Hematopoietic multipotent progenitor cell treated with erythropoietin and hydrocortisone succinate and interleukin-3 and kit ligand, for 17 days (in vitro differentiated cells): ENCODE data around the gene SNRPF.
"Not testable (repeated sequence)": the region's sequence is repeated elsewhere in the genome, so short reads cannot be mapped to it uniquely, and the experiment has no call there.

Source experiments
- DNase-seq: peaks from one replicate; pipeline ENCODE4 v3.0.0-alpha.2; 2015; ENCODE audit warnings: low spot score

The SNRPF gene

DNA sequence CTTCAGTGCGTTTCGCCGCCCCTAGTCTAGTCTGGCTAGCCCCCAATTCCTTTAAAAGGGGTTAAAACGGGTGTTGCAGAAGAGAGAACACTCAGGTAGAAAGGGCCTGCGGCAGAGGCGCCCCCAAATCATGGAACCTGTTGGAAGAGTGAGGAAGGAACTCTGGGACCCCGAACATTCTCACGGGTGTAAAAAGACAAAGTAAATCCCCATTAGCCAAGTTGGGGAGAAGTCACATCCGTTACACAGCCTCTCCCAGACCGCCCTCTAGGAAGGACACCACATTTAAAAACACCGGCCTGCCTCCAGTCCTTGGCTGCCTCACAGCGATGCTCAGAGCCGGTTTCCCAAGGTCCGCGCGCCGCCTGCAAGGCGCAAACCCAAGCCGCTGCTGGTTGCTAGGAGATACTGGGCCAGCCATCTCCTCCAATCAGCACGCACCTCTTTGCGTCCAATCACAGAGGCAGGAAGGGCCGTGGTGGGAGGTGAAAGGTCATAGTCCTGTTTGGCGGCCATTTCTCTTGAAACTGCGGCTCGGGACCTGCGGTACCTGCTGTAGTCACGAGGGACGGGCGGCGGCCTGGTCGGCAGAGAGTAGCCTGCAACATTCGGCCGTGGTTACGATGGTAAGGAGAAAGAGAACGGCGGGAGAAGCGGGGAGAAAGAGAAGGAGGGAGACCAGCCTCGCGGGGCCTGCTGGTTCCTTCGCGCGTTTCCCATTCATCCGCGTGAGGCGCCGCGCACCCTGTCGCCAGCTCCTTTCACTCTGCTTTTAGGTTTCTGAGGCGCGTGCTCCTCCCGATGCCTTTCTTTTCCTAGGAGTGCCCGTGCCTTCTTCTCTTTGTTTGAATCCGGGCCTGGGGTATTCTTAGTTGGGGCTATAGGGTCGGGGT is at the start of gene SNRPF:
TSS of gene SNRPF (plus strand) at position 502 of the 893 bp plus-strand sequence. CDS start at position 624, 122 bp downstream.
- DNase-seq = peak; percentile 96

DNA sequence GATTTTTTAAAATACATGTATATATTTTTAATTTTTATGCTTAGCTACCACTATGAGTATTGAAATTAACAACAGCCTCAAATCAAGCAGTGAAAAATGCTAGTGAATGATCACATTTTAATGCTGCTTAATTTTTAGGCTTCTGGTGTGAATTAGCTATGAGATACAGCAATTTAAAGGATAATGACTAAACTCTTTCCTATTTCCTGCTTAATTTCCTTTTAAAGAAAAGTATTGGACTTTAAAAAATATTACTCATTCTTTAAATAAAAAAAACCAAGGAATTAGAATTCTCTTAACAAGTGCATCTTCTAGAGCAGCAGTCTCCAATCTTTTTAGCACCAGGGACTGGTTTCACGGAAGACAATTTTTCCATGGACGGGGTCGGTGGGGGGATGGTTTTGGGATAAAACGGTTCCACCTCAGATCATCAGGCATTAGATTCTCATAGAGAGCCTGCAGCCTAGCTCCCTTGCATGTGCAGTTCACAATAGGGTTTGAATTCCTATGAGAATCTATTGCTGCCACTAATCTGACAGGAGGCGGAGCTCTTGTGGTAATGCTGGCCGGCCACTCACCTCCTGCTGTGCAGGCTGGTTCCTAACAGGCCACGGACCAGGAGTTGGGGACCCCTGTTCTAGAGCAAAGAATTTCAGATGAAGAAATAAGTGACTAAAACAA is 49.6 kb upstream of the SNRPF start:
- DNase-seq = no peak

DNA sequence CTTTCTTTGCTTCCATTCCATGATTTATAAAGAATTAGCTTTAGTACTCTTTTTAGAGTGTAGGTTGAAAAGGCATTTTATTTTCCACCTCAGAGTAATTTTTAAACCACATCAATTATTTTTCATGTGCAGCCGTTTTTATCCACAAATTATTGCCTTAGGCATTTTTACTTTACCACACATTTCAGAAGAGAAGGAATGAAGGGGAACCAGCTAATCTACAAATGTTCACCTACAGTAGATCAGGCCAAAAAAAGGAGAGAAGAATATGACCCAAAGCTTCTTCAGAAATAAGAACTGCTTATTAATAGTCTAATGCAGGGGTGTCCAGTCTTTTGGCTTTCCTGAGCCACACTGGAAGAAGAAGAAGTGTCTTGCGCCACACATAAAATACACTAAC is 48.3 kb upstream of the SNRPF start:
- DNase-seq = no peak

DNA sequence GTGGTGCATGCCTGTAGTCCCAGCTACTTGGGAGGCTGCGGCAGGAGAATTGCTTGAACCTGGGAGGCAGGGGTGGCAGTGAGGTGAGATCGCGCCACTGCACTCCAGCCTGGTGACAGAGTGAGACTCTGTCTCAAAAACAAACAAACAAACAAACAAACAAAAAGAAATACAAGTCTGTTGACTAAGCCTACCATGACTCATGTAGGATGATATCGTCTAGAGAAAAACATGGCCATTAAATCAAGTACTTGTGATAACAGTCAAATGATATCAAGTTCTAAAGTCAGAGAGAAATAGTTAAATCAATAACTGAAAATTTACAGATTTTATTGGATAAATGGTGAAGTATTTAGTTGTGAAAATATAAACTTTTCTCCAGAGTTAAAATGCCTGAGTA is 46.6 kb upstream of the SNRPF start:
- DNase-seq = not testable (repeated sequence)

DNA sequence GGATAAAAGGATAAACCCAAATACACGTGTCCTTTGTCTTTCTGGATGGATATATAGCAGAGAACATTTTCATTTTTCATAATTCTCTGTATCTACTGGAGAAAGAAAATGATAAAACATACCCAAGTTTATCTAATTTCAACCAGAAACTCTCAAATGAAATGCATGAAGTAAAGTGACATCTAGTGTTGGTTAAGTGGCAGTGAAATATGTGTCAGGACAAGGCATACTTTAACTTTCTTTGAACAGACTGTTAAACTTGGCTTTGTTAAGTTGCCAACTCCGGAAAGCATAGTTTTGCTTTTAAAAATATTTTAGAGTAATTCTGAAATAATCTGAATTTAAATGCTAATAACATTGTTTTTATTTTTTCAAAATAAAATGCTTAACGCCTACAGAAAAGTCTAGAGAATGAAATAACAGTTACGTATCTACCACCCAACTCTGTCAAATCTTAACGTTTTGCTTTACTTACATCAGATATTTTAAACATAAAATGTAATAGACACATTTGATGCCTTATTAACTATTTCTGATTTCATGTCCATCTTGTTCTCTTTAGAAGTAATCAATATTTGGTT is 43.0 kb upstream of the SNRPF start:
- peak; percentile 24 for DNase-seq

DNA sequence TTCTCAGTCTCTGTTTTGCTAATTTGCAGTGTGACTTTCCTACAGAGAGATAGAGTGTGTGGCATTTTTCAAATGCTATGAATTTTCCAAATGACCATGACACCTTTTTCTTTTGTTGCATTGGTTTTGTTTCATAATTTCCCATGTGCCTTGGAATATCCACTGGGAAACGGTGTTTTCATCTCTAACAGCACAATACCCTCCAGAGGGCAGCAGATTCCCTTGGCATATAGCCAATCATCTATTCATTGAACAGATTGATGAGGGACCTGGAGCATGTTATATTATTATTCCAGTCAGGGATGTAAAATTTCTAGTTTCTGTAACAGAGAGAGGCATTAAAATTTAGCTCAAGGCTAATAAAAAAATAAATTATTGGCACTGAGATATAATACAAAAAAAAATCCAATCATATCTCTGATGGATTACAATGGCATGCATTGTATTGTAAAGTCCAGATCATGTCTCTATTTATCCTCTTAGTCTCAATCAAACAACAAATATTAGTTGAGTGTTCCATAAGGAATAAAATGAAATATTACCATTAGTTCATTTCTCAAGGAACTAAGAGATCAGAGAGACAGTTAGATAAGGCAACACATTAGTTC is 38.6 kb upstream of the SNRPF start:
- DNase-seq = peak; percentile 20

DNA sequence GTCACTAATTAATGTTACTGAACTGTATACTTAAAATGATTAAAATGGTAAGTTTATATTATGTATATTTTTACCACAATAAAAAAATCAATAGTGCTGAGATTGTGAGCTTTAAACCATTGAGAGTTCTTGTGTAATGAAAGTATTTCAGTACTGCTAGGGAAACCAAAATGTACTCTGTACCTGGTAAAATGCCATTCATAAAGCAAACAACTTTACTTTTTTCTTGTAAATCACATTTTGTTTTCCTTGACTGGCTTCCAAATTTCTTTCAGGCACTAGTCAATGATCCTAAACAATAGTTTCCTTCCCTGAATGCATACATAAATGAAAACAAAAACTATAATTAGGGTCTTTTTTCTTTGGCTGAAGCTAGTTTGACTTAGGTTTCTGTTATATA is 29.4 kb upstream of the SNRPF start:
- DNase-seq = no peak

DNA sequence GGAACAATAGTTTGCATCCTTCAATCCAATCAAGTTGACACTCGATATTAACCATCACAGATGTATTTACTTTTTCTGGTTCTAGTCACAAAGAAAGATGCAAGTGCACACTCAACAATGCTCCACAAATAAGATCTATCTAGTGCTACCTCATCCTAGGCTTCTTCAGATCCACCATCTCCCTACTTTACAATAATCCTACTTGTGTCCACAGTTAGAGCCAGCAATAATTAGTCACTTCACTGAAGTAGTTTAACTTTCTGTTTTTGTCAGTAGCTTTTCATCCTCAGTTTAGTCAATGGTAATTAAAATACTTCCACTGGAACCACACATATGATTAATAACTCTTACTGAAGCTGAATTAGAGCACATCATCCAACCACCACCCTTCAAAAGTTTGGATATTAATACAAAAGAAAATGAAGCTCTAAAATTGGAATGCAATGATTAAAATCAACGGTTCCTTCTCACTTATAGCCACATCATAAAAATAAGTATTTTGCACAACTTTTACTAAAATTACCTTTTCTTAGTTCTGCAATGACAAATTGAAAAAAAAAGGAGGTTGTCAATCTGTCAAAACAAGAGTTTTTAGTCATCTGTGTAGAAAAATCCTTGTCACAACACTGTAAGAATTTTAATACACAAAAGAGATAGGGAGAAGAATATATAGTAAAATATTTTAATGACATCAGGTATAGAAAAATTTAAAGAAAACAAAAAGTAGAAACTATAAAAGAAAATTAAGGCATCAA is 28.2 kb upstream of the SNRPF start:
- DNase-seq = no peak

DNA sequence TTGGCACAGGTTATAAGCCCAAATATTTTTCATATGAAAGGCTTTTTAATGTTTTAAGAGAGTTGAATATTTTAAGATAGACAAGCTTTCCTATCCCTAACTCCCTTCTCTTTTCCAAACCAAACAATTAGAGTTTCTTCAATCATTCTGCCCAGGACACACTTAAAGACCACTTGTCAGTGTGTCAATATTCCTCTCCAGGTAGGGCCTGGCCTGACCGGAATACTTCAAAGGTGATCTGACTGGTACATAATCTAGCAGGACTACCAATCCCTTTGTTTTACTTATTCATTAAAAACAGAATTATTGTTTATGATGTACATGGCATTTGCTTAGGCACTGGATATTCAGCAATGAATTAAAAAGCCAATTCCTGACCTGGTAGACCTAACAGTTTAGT is 24.2 kb upstream of the SNRPF start:
- DNase-seq = no peak

DNA sequence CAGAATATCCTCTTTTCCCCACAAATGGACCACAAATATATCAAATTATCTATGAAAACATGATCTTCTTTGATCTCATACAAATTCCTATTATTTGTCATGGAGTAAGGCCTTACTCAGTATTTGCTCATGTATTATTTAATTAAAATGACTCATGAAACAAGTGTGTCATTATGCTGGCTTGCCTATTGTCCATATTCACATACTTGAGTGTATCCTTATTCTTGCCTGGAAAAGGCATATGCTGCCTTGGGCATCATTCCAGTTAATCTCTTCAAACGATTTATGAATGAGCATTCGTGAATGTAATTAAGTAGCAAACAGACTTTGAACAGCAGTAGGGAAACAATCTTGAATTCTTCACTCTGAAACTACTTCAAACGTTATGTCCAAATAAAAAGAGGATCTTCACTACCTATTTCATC is 22.6 kb upstream of the SNRPF start:
- DNase-seq = no peak

DNA sequence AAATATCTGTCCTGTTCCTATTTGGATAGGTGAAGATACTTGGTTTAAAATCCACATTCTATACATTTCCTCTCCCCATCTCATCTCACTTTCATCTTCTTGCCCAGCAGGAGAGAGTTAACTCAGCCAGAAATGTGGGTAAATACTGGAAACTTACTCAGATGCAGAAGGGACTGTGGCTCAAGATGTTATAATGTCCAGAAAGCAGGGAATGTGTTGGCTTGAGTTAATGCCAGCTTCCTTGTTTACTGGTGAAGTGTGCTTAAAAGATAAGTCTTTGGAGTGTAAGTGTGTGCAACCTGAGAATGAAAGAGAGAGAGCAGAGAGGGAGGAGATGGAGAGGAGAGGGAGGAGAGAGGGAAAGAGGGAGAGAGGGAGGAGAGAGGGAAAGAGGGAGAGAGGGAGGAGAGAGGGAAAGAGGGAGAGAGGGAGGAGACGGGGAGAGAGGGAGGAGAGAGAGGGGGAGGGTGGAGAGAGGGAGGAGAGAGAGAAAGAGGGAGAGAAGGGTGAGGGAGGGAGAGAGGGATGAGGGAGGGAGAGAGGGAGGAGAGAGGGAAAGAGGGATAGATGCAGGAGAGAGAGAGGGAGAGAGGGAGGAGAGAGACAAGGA is 22.0 kb upstream of the SNRPF start:
- no peak for DNase-seq

DNA sequence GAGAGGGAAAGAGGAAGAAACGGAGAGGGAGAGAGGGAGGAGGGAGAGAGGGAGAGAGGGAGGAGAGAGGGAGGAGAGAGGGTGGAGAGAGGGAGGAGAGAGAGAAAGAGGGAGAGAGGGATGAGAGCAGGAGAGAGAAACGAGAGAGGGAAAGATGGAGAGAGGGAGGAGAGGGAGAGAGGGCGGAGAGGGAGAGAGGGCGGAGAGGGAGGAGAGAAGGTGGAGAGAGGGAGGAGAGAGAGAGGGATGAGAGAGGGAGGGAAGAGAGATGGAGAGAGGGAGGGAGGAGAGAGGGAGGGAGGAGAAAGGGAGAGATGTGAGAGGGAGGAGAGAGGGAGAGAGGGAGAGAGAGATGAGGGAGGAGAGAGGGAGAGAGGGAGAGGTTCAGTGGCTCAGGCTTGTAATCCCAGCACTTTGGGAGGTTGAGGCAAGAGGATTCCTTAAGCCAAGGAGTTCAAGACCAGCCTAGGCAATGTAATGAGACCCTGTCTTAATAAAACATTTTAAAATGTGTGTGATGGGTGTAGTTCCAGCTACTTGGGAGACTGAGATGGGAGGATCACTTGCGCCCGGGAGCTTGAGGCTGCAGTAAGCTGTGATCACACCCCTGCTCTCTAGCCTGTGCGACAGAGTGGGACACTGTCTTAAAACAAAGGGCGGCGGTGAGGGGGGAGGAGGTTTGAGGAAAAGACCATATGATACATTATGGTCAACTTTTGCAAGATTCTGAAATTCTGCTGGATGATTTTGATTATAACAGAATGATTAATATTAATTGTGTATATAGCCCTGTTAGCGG is 21.3 kb upstream of the SNRPF start:
- no peak for DNase-seq

DNA sequence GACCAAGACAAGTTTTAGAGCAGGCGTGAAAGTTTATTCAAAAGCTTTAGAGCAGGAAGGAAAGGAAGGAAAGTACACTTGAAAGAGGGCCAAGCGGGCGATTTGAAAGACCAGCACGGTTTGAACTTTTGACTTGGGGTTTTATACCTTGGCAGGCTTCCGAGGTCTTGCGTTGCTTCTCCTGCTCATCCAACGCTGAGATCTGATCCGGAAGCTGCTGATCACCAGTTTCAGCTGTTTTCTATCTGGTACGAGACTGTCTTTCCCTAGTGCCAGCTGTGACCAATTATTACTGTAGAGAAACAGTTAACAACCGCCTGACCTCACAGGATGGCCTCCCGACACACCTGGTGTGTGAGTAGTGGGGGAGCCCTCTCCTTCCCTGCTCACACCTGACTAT is 20.6 kb upstream of the SNRPF start:
- DNase-seq = no peak

DNA sequence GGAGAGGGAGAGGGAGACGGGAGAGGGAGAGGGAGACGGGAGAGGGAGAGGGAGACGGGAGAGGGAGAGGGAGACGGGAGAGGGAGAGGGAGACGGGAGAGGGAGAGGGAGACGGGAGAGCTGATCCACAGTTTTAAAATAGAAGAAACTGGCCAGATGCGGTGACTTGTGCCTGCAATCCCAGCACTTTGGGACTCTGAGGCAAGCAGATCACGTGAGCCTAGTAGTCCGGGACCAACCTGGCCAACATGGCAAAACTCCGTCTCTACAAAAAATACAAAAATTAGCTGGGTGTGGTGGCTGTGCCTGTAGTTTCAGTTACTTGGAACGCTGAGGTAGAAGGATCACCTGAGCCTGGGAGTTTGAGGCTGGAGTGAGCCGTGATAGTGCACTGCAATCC is 16.3 kb upstream of the SNRPF start:
- not testable (repeated sequence) for DNase-seq

DNA sequence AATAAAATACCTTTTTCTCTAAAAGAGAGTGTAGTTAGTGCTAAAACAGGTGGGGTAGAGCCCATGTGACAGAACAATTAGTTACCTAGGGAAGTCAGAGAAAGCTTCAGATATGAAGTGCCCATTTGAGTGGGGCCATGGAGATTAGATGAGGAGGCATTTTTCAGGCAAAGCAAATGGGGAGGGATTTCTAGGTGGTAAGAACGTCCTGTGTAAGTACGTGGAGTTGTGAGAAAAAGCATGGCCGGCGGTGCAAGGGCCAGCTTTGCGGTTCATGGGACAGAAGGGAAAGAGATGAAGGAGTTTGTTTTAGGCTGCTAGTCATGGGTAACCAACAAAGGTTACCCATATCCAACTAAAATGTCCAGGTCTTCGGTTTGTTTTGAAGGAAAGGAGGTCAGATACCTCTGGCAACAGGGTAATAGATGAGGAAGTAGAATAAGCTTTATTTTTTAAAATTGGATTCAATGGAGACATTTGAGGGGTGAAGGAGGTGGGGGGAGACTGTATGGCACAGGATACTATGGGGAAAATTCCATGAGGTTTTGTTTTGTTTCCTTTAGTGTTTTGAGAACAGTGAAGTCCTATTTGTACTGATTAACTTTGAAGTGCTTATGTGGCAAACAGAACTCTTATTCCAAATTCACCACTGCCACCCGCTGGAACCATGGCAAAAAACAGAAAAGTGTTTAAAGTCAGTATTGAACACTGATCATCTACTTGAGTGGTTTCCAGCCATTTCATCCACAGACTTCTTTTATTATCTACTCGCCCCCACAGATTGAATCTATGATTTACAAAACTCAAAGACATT is 10.0 kb upstream of the SNRPF start:
- no peak for DNase-seq

DNA sequence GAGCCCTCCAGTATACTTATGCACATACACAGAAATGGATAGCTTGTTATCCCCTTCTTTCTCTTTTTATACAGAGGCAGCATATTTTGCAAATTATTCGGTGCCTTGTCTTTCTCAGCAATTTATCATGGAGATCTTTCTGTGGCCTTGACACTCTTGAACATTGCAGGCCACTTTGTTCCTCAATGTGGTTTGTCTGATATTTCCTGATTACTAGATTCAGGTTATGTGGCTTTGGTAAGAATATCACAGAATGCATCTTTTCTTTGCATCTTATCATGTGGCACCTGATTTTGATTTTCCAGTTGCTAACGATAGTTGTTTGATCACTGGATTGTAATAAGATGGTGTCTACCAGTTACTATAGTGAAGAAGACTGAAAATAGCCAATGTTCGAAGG is 7.1 kb upstream of the SNRPF start:
- DNase-seq = no peak

DNA sequence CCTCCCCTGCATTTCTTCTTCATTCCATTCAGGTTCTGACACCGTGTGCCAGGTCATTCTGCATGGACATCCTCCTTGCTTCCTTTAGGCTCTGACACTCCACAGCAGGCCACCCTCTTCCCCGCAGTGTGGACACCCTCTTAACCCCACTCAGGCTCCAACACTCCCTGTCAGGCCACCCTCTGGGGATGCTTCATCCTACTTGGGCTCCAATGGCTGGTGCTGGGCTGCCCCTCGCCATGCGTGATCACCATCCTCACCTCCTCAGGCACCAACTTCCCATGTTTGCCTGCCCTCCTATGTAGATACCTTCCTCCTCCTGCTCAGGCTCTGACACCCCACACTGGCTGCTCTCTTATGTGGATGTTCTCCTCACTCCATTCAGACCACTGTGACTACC is 6.6 kb upstream of the SNRPF start:
- no peak for DNase-seq

DNA sequence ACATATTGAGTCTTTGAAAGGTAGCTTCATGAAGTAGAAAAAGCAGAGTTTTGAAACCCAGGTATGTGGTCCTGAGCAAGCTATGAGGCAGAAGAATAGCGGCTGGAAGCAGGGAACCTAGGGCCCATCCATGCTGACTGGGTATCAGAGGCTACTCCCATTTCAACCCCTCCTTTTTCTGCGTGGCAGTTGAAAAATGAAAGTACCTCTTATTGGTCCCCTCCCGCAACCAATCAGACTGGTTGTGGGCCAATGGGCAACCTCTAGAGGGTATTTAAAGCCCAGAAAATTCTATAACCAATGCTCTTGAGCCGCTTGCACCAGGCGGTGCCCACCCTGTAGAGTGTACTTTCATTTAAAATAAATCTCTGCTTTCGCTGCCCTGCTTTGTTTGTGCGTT is 1.6 kb upstream of the SNRPF start:
- no peak for DNase-seq

DNA sequence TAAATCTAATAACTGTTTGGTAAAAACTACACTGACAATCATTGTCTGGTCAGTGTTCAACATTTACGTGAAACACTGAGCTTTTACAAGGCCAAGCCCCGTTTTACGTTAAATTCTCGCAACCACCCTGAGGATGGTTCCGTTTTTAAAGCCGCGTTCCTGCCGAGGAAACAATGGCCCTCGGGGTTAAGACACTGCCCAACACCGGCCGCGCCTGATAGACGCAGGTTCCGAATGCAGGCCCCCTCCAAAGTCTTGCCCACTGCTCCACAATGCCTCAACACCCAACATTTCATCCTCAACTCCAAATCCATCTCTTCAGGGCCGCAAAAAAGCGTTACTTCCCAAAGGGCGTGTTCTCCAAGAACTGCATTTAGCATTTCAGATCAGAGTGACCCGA is 953 bp upstream of the SNRPF start:
- DNase-seq = no peak

DNA sequence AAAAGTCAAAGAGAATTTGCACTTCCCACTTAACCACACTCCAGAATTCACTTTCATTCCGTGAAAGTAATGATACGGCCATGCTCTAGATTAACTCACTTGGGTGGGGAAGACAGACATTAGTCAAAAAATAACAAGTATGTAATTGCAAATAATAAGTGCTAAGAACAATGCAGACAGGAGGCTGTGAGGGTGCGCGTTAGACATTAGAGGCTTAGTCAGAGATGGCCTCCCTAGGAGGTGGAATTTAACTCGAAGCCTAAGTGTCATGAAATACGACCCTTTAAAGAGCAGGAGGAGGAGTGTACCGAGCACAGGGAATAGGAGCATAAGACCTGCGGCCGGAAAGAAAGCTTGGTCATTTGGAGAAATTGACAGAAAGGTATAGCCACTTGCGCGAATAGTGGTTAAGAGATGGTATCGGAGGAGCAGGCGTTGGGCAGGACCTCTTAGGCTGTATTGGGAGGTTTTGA is 628 bp downstream of the SNRPF start:
- peak; percentile 12 for DNase-seq
